ENCODE data around the gene FOLR3. TPM values are rescaled to one million over a fixed set of nuclear protein-coding genes. Genes with fewer than 3 reads are reported as not detected.

The FOLR3 gene
- total and polyA plus RNA-seq, 2 donors (not counting 1 experiment from before 2014, with no cell fraction given), result 0.99 to 1.4 TPM

- DNase-seq (ENCODE audit: low read depth in 2 of 2), result no peak
- Histone ChIP-seq H3K4me1 (ENCODE audit: control insufficient read depth, extremely low read depth, insufficient read depth, low read length) (peaks cover 18% of the 10 kb centered on the region), H3K4me3 (replicated peaks in 1 of 4; ENCODE audit: control extremely low read depth in 1 of 4, insufficient read depth in 1 of 4, low read depth in 3 of 4, low read length in 4 of 4) (peak overlapping the region in 3 of 4 experiments; percentile 36 to 45 (median 44)), H2AFZ (ENCODE audit: low read length) (peak overlapping the region; percentile 84), H3K9me3 (ENCODE audit: control insufficient read depth, insufficient read depth, low read depth, low read length) (no peaks in the 10 kb centered on the region), H3K36me3 (ENCODE audit: control insufficient read depth, insufficient read depth, low read length) (peaks cover 5% of the 10 kb centered on the region), H3K79me2 (ENCODE audit: control insufficient read depth, insufficient read depth, low read length) (peaks cover 39% of the 10 kb centered on the region), H3K4me2 (ENCODE audit: extremely low read depth, insufficient read depth, low read length) (peak overlapping the region; percentile 69), H3K27ac (ENCODE audit: insufficient read depth, low read length) (peak overlapping the region; percentile 82), H4K20me1 (ENCODE audit: control insufficient read depth, extremely low read depth, insufficient read depth, low read length) (no peaks in the 10 kb centered on the region), H3K9ac (ENCODE audit: insufficient read depth, low read length) (peak overlapping the region; percentile 40), H3K27me3 (ENCODE audit: control insufficient read depth, insufficient read depth, low read length) (no peaks in the 10 kb centered on the region)
- TF ChIP-seq EZH2 (IDR thresholded peaks at IDR 0.05; ENCODE audit: low read length, missing control alignments), result no peak
- no peak for TF ChIP-seq CTCF (conservative IDR thresholded peaks at IDR 0.05 in 1 of 2, IDR thresholded peaks at IDR 0.05 in 1 of 2; ENCODE audit: low read depth in 1 of 2, low read length in 2 of 2)
These were observed 31.8 kb upstream of the FOLR3 start for GRCh38 chr11:72103754-72104167.

- Histone ChIP-seq H3K27me3 (ENCODE audit: control insufficient read depth, insufficient read depth, low read length) (no peaks in the 10 kb centered on the region), H3K9ac (ENCODE audit: insufficient read depth, low read length) (no peak within 1 kb of the TSS), H4K20me1 (ENCODE audit: control insufficient read depth, extremely low read depth, insufficient read depth, low read length) (no peaks in the 10 kb centered on the region), H3K9me3 (ENCODE audit: control insufficient read depth, insufficient read depth, low read depth, low read length) (no peaks in the 10 kb centered on the region), H3K27ac (ENCODE audit: insufficient read depth, low read length) (no peak within 1 kb of the TSS), H3K79me2 (ENCODE audit: control insufficient read depth, insufficient read depth, low read length) (peaks cover 22% of the 10 kb centered on the region), H2AFZ (ENCODE audit: low read length) (no peak within 1 kb of the TSS), H3K36me3 (ENCODE audit: control insufficient read depth, insufficient read depth, low read length) (peaks cover under 1% of the 10 kb centered on the region), H3K4me3 (replicated peaks in 1 of 4; ENCODE audit: control extremely low read depth in 1 of 4, insufficient read depth in 1 of 4, low read depth in 3 of 4, low read length in 4 of 4) (no peak within 1 kb of the TSS), H3K4me2 (ENCODE audit: extremely low read depth, insufficient read depth, low read length) (no peak within 1 kb of the TSS), H3K4me1 (ENCODE audit: control insufficient read depth, extremely low read depth, insufficient read depth, low read length) (peaks cover 15% of the 10 kb centered on the region)
- TF ChIP-seq CTCF (conservative IDR thresholded peaks at IDR 0.05 in 1 of 2, IDR thresholded peaks at IDR 0.05 in 1 of 2; ENCODE audit: low read depth in 1 of 2, low read length in 2 of 2), result no peak
- TF ChIP-seq EZH2 (IDR thresholded peaks at IDR 0.05; ENCODE audit: low read length, missing control alignments), result no peak
- no peak for DNase-seq (ENCODE audit: low read depth in 2 of 2)
These were observed 29.6 kb upstream of the FOLR3 start, which contains the start of gene TOMT for GRCh38 chr11:72105888-72106287. TSS of gene TOMT (plus strand) at chr11:72105924. CDS start at chr11:72105952, 28 bp downstream.

- no peaks in the 10 kb centered on the region for H3K9me3 ChIP-seq (ENCODE audit: control insufficient read depth, insufficient read depth, low read depth, low read length)
- H4K20me1 ChIP-seq (ENCODE audit: control insufficient read depth, extremely low read depth, insufficient read depth, low read length), result no peaks in the 10 kb centered on the region
- no peak for DNase-seq (ENCODE audit: low read depth in 2 of 2)
- TF ChIP-seq CTCF (conservative IDR thresholded peaks at IDR 0.05 in 1 of 2, IDR thresholded peaks at IDR 0.05 in 1 of 2; ENCODE audit: low read depth in 1 of 2, low read length in 2 of 2), result no peak
- TF ChIP-seq EZH2 (IDR thresholded peaks at IDR 0.05; ENCODE audit: low read length, missing control alignments), result no peak
- no peaks in the 10 kb centered on the region for H3K79me2 ChIP-seq (ENCODE audit: control insufficient read depth, insufficient read depth, low read length)
- no peaks in the 10 kb centered on the region for H3K36me3 ChIP-seq (ENCODE audit: control insufficient read depth, insufficient read depth, low read length)
- H2AFZ ChIP-seq (ENCODE audit: low read length), result peak overlapping the region; percentile 24
- peak overlapping the region; percentile 83 for H3K4me2 ChIP-seq (ENCODE audit: extremely low read depth, insufficient read depth, low read length)
- H3K27me3 ChIP-seq (ENCODE audit: control insufficient read depth, insufficient read depth, low read length), result no peaks in the 10 kb centered on the region
- peaks cover 8% of the 10 kb centered on the region for H3K4me1 ChIP-seq (ENCODE audit: control insufficient read depth, extremely low read depth, insufficient read depth, low read length)
- H3K27ac ChIP-seq (ENCODE audit: insufficient read depth, low read length), result peak overlapping the region; percentile 97
- H3K4me3 ChIP-seq (replicated peaks in 1 of 4; ENCODE audit: control extremely low read depth in 1 of 4, insufficient read depth in 1 of 4, low read depth in 3 of 4, low read length in 4 of 4), result peak overlapping the region; percentile 35 to 82 (median 59)
- H3K9ac ChIP-seq (ENCODE audit: insufficient read depth, low read length), result peak overlapping the region; percentile 56
These were observed 24.0 kb upstream of the FOLR3 start for GRCh38 chr11:72111300-72112142.

Measured in fibroblast of lung (primary cell).